HG03521 (cell line): ENCODE data around the gene SIX6.

Experiments
- ATAC-seq: cut with Tn5 transposase; IDR thresholded peaks from one replicate; pipeline ENCODE4 v1.9.1; 2021; ENCODE audit warnings: mild to moderate bottlenecking, moderate library complexity; ENCODE audit not compliant: unreplicated experiment

Gene SIX6

DNA sequence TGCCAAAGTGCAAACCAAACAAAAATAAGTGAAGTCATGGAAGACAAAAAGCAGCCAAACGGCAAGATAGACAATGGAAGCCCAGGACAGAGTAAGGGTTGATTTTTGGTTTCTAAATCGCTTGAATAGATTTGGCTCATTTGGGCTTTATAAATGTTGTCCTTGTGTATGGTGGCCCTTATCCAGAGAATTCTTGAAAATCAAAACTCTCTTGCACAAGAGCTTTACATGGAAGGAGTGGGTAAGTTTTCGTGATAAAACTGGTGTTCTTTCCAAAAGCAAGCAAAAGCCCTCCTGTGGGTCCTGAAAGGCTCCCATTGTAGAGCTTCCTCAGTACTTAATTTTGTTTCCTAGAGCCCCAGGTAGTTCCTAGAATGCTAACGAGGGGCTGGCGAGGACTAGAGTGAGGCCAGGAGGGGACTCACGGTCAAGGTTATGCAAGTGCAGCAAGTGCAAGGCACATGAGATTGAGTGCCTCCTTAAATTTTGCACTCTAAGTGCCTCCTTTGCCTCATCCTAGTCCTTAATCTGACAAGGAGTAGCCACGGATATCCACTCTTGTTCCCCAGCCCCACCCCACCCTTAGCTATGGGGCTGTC, 4.1 kb downstream of the SIX6 start:
- ATAC-seq, result no peak

DNA sequence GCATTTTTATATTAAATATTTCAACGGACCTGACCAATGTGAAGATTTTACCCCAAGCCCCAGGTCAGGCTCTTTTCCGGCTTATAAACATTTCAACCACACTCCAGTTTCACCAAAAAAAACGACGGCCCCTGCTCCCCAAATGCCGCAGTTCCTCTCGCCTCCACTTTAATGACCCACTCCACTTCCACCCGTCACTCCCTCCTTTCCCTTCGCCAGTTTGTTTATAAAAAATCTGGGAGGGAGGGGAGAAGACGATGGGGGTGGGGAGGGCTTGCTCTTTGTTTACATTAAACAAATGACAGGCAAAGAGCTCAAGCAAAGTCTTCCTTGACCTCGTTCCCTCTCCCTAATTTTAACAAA, 5.4 kb downstream of the SIX6 start:
- ATAC-seq, result no peak

DNA sequence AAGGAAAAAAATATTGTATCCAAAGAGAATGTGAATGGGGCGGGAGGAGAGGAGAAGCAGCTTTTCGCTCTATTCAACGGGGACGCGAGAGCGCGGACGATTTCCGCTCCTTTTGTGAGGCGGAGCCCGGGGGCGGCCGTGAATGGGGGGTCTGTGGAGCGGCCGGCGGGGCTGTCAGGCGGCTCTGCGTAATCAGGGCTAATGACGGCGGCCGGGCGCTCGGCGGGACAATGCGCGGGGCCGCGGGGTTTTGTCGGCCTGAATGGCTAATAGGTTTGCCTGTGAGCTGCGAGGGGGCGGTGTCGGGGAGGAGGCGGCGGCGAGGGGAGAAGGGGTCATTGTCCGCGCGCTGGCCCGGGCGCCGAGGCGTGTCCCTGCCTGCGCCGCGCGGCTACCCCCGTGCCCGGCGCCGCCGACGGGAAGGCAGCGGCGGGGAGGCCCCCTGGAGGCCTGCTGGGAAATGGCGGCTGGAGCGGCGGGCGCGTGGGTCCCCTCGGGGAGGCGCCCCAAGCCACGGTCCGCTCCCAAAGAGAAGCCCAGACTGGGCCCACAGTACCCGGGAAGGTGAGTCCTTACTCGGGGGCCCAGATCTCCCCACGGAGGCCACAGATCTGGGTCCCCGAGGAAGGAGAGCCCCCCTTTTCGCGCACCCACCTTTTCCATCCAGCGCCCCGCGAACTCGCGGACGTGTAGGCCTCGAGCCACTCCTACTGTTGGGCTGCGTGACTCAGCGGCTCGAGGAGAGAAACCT, 6.0 kb downstream of the SIX6 start:
- ATAC-seq, result peak; percentile 73

- ATAC-seq, result no peak
Observed at GRCh38 chr14:60515511-60516289, 6.8 kb downstream of the SIX6 start.

- ATAC-seq, result no peak
Observed at GRCh38 chr14:60532442-60532841, 23.5 kb downstream of the SIX6 start.

DNA sequence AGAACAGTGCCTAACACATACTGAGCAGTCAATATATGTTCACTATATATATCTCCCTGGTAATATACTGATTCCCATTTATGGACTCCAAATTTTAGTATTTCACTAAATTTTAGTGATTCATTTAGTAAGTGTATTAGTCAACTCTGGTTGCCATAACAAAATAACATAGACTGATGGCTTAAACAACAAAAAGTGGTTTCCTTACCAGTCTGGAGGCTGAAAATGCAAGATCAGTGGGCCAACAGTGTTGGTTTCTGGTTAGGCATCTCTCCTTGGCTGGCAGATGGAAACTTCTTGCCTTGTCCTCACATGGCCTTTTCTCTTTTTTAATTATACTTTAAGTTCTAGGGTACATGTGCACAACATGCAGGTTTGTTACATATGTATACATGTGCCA, 28.7 kb downstream of the SIX6 start:
- no peak for ATAC-seq

- ATAC-seq, result no peak
Observed at GRCh38 chr14:60544659-60545058, 35.7 kb downstream of the SIX6 start.

- no peak for ATAC-seq
Observed at GRCh38 chr14:60553808-60554207, 44.9 kb downstream of the SIX6 start.

- ATAC-seq, result no peak
Observed at GRCh38 chr14:60561845-60562746, 53.1 kb downstream of the SIX6 start.
